ENCODE measurements around the gene C3orf20.
"Not testable (repeated sequence)": the region's sequence is repeated elsewhere in the genome, so short reads cannot be mapped to it uniquely, and the experiment has no call there.

C3orf20 gene

GRCh38 chr3:14649466-14649865, 25.5 kb upstream of the C3orf20 start:
- in situ Hi-C loops (cut with HindIII; ENCODE audit: low sequenced_read_pairs), result no loop called here

- in situ Hi-C loops (cut with HindIII; ENCODE audit: low sequenced_read_pairs), result no loop called here
These were observed 24.7 kb upstream of the C3orf20 start for GRCh38 chr3:14650193-14650592.

GRCh38 chr3:14651440-14652251, 23.3 kb upstream of the C3orf20 start, which contains the start of gene CCDC174:
TSS of gene CCDC174 (plus strand) at chr3:14651762. CDS start at chr3:14651837, 75 bp downstream.
- in situ Hi-C loops (cut with HindIII; ENCODE audit: low sequenced_read_pairs), result no loop called here

- in situ Hi-C loops (cut with HindIII; ENCODE audit: low sequenced_read_pairs), result not testable (repeated sequence)
These were observed 22.5 kb upstream of the C3orf20 start for GRCh38 chr3:14652360-14652907.

GRCh38 chr3:14657579-14657978, 17.4 kb upstream of the C3orf20 start:
- in situ Hi-C loops (cut with HindIII; ENCODE audit: low sequenced_read_pairs), result no loop called here

- in situ Hi-C loops (cut with HindIII; ENCODE audit: low sequenced_read_pairs), result no loop called here
These were observed 16.0 kb upstream of the C3orf20 start for GRCh38 chr3:14658978-14659377.

GRCh38 chr3:14660942-14661341, 14.0 kb upstream of the C3orf20 start:
- in situ Hi-C loops (cut with HindIII; ENCODE audit: low sequenced_read_pairs), result no loop called here

DNA sequence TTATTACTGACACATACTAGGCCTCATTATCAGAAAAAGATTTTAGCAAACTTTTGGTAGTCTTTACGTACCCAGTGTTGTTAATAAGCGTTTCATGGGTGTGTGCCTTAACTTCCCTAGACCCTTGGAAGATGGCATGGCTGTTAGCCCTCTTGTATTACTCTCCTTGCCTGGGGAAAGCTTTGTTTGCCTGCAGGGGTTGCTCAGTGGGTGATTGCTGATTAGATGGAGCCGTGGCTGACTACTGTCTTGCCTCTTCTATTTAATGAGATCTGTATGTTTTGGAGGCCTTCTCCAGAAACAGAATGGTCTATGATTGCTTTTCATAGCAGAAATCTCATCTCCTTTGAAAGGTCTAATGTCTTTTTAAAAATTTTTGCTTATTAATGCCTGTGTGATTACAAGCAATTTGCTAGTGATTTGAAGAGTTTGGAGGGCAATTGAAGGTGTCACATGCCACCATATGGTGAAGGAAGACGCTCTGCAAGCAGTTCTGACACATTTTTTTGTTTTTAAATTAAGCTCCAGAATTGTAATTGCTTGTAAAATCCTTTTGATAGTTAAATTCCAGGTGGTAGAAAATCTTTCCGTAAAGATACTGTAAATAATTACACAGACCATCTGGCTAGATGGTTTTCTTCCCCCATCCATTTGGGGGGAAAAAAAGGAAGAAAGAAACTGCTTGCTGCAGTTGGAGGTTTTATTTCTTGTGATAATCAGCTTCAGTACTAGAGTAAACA, 11.4 kb upstream of the C3orf20 start:
- in situ Hi-C loops (cut with HindIII; ENCODE audit: low sequenced_read_pairs), result no loop called here

DNA sequence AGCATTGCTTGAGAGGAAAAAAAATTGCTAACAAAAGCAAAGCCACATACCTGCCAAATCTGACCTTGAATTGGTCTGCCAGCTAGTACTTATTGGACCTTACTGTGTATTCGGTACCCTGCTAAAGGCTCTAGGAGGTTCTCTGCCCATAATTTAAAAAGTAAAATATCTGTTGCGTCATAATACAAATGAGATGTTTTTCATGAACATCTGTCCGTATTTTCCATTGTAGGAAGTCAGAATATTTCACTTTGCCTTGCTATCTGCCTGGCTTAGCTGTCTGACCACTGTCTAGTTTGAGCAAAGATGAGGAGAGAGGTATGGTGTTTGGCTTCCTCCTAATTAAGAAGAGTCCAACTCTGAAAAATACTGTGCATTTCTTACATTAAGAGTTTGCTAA, 10.8 kb upstream of the C3orf20 start:
- in situ Hi-C loops (cut with HindIII; ENCODE audit: low sequenced_read_pairs), result no loop called here

GRCh38 chr3:14672588-14672987, 2.4 kb upstream of the C3orf20 start:
- in situ Hi-C loops (cut with HindIII; ENCODE audit: low sequenced_read_pairs), result no loop called here

GRCh38 chr3:14676881-14677280, 1.9 kb downstream of the C3orf20 start:
- in situ Hi-C loops (cut with HindIII; ENCODE audit: low sequenced_read_pairs), result no loop called here

DNA sequence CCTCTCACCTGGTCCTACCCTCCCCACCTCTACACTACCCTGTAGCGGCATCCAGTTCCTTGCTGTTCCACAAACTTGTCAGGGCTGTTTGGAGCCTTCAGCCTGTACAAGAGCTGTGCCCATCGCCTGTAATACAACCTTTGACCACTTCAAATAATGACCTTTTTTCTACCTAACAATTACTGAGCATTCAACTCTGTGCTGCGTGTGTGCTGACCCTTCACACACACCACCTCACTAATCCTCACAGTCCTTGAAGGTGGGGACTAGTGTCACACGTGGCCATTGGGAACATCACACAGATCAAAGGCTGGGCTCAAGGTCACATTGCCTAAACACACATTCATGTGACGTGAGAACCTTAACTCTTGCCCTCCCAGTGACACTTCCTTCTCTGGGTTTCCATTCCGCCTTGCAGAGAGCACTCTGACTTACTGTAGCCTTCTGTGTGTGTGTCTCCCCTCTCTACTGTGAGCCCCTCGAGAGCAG, 3.1 kb downstream of the C3orf20 start:
- in situ Hi-C loops (cut with HindIII; ENCODE audit: low sequenced_read_pairs), result no loop called here

DNA sequence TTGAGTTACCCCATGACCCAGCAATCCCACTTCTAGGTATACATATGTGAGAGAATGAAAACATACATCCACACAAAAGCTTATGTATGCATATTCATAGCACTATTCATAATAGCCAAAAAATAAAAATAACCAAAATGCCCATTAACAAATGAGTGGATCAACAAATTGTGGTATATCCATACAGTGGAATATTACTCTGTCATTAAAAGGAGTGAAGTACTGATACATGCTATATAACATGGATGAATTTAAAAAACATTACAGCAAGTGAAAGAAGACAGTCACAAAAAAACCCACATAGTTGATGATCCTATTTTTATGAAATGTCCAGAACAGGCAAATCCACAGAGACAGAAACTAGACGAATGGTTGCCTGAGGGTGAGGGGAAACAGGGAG, 5.2 kb downstream of the C3orf20 start:
- in situ Hi-C loops (cut with HindIII; ENCODE audit: low sequenced_read_pairs), result no loop called here

- in situ Hi-C loops (cut with HindIII; ENCODE audit: low sequenced_read_pairs), result no loop called here
These were observed 5.8 kb downstream of the C3orf20 start for GRCh38 chr3:14680716-14681115.

DNA sequence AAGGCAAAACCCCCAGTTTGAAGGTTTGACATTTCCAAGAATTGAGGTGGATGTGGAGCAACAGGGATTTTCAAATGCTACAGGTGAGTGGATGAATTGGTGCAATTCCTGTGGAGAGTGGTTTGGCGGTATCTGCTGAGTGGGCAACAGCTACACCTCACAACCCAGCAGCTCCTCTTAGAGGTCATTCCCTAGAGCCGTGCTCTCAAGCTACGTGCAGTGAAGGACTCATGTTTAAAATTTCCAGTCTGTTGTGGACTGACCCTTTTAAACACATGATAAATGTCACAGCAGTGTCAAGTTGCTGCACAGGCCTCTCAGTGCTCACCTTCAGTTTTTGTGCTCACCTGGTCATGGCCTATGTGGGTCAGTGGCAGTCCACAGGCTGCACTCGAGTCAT, 9.5 kb downstream of the C3orf20 start:
- in situ Hi-C loops (cut with HindIII; ENCODE audit: low sequenced_read_pairs), result no loop called here

DNA sequence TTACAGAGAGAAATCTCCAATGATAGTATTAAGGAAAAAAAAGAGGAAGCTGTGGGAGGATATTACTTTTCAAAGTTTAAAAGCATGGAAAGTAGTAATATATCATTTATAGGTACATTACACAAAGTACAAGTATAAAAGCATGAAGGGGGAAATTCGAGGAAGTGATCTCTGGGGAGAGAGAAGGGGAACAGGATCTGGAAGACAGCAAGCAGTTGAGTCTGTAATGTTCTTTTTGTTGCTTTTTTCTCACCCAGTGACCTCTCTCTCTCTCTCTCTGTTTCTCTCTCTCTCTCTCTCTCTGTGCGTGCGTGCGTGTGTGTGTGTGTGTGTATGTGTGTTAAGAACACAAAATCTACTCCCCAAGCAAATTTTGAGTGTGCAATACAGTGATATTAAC, 10.2 kb downstream of the C3orf20 start:
- in situ Hi-C loops (cut with HindIII; ENCODE audit: low sequenced_read_pairs), result no loop called here

DNA sequence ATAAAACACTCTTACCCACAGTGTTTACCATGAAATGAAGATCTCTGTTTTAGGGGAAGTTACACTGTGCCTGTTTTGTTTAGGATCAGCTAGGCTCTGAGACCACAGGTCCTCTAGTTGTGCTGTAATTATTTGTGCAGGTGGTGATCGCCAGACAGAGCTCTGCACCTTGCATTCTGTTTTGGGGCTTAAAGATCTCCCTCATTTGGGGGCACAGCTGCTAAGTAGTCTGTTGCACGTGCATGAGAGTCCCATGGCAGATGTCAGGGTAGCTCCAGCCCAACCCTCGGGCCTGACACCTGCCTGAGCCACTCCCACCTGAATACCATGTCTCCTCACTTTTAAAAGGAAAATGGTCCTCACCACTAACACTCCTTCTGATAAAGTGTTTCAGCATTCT, 12.4 kb downstream of the C3orf20 start:
- in situ Hi-C loops (cut with HindIII; ENCODE audit: low sequenced_read_pairs), result no loop called here

DNA sequence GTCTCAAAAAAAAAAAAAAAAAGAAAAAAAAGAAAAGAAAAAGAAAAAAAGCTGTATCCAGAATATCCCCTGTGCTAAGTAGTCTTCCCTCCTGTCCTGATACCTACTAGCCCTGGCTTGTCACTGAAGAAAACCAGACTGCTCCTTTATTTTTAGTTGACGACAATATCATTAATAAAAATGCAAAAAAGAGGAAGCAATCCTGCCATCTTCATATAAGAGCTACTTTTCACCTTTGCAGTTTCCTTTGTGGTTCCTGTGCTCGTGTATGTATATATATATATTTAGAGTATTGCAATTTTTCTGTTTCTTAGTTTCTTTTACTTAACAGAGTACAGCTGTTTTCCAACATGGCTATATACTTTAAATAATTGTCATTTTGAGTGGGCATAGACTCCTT, 13.6 kb downstream of the C3orf20 start:
- in situ Hi-C loops (cut with HindIII; ENCODE audit: low sequenced_read_pairs), result no loop called here

DNA sequence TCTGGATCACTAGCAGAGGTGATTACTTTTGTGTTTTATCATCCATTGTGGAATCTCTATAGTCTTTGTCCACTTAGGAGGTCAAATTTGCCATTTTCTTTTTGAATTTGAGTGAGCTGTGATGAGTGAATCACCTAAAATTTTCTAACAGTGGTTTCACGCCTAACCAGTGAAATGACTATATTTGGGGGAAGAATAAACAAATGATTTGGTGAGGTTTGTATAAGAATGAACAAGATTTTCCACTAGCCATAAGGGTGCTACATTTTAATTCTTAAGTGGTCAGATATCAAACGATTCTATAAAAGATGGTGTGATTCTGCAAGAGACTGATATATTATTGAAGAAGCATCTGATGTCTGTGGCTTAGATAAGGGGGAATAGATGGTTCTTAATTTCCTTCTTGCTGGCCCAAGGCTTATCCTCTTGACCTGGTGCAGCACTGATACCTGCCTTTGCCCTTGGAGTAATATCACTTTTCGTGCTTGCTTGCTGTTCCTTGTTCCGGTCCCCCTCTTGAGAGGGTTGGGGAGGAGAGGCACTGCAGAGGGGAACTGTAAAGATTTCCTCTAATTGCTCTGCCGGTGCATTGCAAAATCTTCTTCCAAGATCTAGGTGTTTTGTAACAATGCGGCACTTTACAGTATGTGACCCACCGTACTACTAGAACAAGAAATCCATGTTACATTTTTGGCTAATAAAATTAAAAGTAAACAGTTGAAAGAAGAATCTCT, 14.5 kb downstream of the C3orf20 start:
- in situ Hi-C loops (cut with HindIII; ENCODE audit: low sequenced_read_pairs), result no loop called here

DNA sequence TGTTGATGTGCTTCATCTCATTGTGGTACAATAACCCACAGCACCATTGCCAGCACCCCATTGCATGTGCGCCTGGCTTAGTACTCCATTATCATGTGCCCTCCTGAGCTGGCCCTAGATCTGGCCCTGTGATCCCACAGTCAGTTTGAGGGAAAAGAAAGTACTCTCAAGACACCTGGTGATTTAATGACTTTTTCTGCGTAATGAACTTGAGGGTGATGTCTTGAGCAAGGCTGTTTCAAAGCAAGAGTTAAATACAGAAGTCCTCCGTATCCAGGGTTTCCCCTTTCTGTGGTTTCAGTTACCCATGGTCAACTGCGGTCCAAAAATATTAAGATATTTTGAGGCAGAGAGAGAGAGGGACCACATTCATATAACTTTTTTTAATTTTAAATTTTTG, 16.3 kb downstream of the C3orf20 start:
- in situ Hi-C loops (cut with HindIII; ENCODE audit: low sequenced_read_pairs), result no loop called here

- in situ Hi-C loops (cut with HindIII; ENCODE audit: low sequenced_read_pairs), result no loop called here
These were observed 16.8 kb downstream of the C3orf20 start for GRCh38 chr3:14691719-14692118.
